HepG2 (cell line): ENCODE results near the gene RPS8. TPM values are rescaled to one million over a fixed set of nuclear protein-coding genes. Genes with fewer than 3 reads are reported as not detected.

ENCODE experiments used
- KLF15 ChIP-seq: sonication (generic); formaldehyde crosslinking; IDR thresholded peaks from 2 replicates; pipeline ENCODE4 v1.8.1; 2023; ENCODE audit warnings: borderline replicate concordance, mild to moderate bottlenecking, inconsistent platforms, missing genetic modification reagents, mixed read lengths
- MLXIP ChIP-seq: sonication (generic); formaldehyde crosslinking; IDR thresholded peaks from 2 replicates; pipeline ENCODE4 v1.9.0; 2021; ENCODE audit warnings: missing genetic modification reagents, borderline replicate concordance
- PHF5A ChIP-seq: IDR thresholded peaks from one replicate; pipeline ENCODE4 v1.6.1; 2018; ENCODE audit warnings: low read depth, missing genetic modification reagents; ENCODE audit not compliant: unreplicated experiment
- TFAP4 ChIP-seq: sonication (generic); IDR thresholded peaks from 2 replicates; pipeline ENCODE4 v1.6.1; 2016; ENCODE audit warnings: low read depth, borderline replicate concordance
- ZFX ChIP-seq: sonication (generic); formaldehyde crosslinking; IDR thresholded peaks from 2 replicates; pipeline ENCODE4 v1.4.0; 2020; ENCODE audit warnings: mild to moderate bottlenecking, low read depth, missing genetic modification reagents, moderate library complexity
- ZNF296 ChIP-seq: sonication (generic); formaldehyde crosslinking; conservative IDR thresholded peaks from 2 replicates; pipeline ENCODE4 v1.5.0; 2020; ENCODE audit warnings: mild to moderate bottlenecking, missing genetic modification reagents
- ZNF337 ChIP-seq: sonication (generic); formaldehyde crosslinking; IDR thresholded peaks from 2 replicates; pipeline ENCODE4 v1.5.1; 2020; ENCODE audit warnings: missing genetic modification reagents, low read depth, mild to moderate bottlenecking, borderline replicate concordance
- ZNF614 ChIP-seq: IDR thresholded peaks from 2 replicates; pipeline ENCODE4 v1.6.1; 2018; ENCODE audit warnings: missing biosample characterization, missing genetic modification reagents, inconsistent platforms, borderline replicate concordance
- ZNF687 ChIP-seq: sonication (generic); formaldehyde crosslinking; IDR thresholded peaks from 2 replicates; pipeline ENCODE4 v1.5.1; 2020; ENCODE audit warnings: mild to moderate bottlenecking, missing genetic modification reagents, moderate library complexity
- ZNF768 ChIP-seq: sonication (generic); formaldehyde crosslinking; IDR thresholded peaks from 2 replicates; pipeline ENCODE4 v1.4.0; 2020; ENCODE audit warnings: missing genetic modification reagents
- ZNF839 ChIP-seq: sonication (generic); formaldehyde crosslinking; IDR thresholded peaks from 2 replicates; pipeline ENCODE4 v1.4.0; 2020; ENCODE audit warnings: missing genetic modification reagents, mild to moderate bottlenecking, borderline replicate concordance
- polyA plus RNA-seq, 8 experiments: library from polyadenylated mRNA; depleted of rRNA in 3 of 8; stranded (reverse) in 7 of 8; unstranded in 1 of 8; fragments of >200 nt; fragmentation: Illumina TruSeq in 4 of 8; extraction: Trizol in 4 of 8; gene quantifications; 2 replicates each; pipeline versions ENCODE4 v1.2.1 to v1.2.3, GENCODE V29; 2011 to 2016; ENCODE audit warnings: low read depth in 4 of 8, missing spikeins in 1 of 8, mixed read lengths in 1 of 8; ENCODE audit not compliant: insufficient read depth in 1 of 8
- total RNA-seq, 5 experiments: library from RNA; depleted of rRNA; stranded (reverse); fragments of >200 nt; fragmentation: Illumina TruSeq; extraction: Trizol; gene quantifications; 2 replicates each; pipeline ENCODE4 v1.2.3, GENCODE V29; 2016; ENCODE audit warnings: low read depth in 1 of 5
- TF ChIP-seq, protein P1 (sequence below): sonication (generic); formaldehyde crosslinking; IDR thresholded peaks from 2 replicates; pipeline ENCODE4 v1.4.0; 2020; ENCODE audit warnings: missing genetic modification reagents

Gene RPS8
- total and polyA plus RNA-seq, 2 of the 13 experiments (the other 11 are each of a cell fraction or from before 2014, with no cell fraction given): 2,628 to 2,822 TPM

DNA sequence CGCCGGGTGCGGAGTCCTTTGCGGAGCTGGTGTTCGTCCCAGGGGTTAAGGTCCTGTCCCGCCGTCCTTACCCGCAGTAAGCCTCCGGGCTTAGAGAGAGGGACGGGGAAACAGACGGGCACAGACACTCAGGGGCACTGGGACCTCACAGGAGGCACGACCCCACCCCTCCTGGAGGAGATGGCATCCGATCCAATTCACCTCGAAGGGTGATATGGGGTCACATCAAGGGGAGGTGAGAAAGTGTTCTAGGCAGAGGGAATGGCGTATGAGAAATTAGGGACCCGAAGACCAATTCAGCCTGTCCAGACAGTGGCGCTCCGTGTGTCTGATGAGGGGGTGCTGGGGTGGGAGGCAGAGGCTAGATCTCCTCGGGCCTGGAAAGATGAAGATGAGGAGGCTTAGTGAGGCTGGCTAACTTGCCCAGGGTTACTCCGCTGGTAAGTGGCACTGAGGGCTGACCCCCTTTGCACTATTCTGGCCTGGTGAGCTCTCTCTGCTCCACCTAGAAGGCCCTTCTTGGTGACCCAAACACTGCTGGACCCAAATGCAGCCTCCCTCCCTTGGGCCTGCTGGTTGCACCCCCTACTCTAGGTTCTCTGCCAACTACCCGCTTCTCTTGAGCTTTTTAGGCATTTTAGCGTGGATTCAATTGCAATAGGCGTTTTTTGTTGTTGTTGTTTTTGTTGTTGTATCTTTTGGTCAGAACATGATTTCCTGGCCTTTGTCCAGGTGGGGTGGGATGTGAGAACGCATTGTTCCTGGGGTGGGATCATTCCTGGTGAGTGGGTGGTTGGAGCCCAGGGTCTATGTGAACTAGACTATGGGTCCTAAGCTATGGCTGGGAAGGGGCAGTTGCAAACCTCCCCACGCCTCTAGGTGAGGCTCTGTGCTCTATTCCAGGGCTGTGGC lies 45.2 kb downstream of the RPS8 start (continued):
- TF ChIP-seq PHF5A (CRISPR knock-in tag): peak; percentile 79
- peak; percentile 18 for TF ChIP-seq ZFX (CRISPR knock-in tag)
- TF ChIP-seq KLF15 (CRISPR knock-in tag): no peak
- no peak for TF ChIP-seq MLXIP (CRISPR knock-in tag)
- TF ChIP-seq, protein P1, sequence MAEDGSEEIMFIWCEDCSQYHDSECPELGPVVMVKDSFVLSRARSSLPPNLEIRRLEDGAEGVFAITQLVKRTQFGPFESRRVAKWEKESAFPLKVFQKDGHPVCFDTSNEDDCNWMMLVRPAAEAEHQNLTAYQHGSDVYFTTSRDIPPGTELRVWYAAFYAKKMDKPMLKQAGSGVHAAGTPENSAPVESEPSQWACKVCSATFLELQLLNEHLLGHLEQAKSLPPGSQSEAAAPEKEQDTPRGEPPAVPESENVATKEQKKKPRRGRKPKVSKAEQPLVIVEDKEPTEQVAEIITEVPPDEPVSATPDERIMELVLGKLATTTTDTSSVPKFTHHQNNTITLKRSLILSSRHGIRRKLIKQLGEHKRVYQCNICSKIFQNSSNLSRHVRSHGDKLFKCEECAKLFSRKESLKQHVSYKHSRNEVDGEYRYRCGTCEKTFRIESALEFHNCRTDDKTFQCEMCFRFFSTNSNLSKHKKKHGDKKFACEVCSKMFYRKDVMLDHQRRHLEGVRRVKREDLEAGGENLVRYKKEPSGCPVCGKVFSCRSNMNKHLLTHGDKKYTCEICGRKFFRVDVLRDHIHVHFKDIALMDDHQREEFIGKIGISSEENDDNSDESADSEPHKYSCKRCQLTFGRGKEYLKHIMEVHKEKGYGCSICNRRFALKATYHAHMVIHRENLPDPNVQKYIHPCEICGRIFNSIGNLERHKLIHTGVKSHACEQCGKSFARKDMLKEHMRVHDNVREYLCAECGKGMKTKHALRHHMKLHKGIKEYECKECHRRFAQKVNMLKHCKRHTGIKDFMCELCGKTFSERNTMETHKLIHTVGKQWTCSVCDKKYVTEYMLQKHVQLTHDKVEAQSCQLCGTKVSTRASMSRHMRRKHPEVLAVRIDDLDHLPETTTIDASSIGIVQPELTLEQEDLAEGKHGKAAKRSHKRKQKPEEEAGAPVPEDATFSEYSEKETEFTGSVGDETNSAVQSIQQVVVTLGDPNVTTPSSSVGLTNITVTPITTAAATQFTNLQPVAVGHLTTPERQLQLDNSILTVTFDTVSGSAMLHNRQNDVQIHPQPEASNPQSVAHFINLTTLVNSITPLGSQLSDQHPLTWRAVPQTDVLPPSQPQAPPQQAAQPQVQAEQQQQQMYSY: no peak
- TF ChIP-seq ZNF296 (CRISPR knock-in tag): no peak
- no peak for TF ChIP-seq ZNF614 (CRISPR knock-in tag)
- TF ChIP-seq TFAP4: peak; percentile 9; the same call in 1 of the 2 replicates
- no peak for TF ChIP-seq ZNF337
- peak; percentile 43; the same call in 1 of the 2 replicates for TF ChIP-seq ZNF768 (CRISPR knock-in tag)
- TF ChIP-seq ZNF687 (CRISPR knock-in tag): peak; percentile 88
- no peak for TF ChIP-seq ZNF839 (CRISPR knock-in tag)
